Breast epithelium (tissue), 4 donors: Measurements from ENCODE around the gene QRFP. TPM values are rescaled to one million over a fixed set of nuclear protein-coding genes. Genes with fewer than 3 reads are reported as not detected.

Source experiments
- DNase-seq, 2 donors: peaks; one replicate each; pipeline ENCODE4 v3.0.0-alpha.2; 2019; ENCODE audit warnings: low spot score in 2 of 2
- H3K27ac ChIP-seq, 2 donors: fragments of 200-600 bp; sonication (generic) in 1 of 2; one replicate each; pipeline ENCODE4 v1.5.1; 2016 to 2019; ENCODE audit warnings: mild to moderate bottlenecking in 1 of 2
- H3K27me3 ChIP-seq, 2 donors: fragments of 200-600 bp; sonication (generic) in 1 of 2; one replicate each; pipeline versions ENCODE4 v1.5.1 to v1.6.0; 2017 to 2019; ENCODE audit warnings: control low read depth in 1 of 2, mild to moderate bottlenecking in 1 of 2
- H3K36me3 ChIP-seq: fragments of 200-600 bp; one replicate; pipeline ENCODE4 v1.5.1; 2019
- H3K4me1 ChIP-seq, 2 donors: fragments of 200-600 bp; sonication (generic); one replicate each; pipeline ENCODE4 v1.5.1; 2016 to 2019; ENCODE audit warnings: control low read depth in 1 of 2
- H3K4me3 ChIP-seq, 3 donors: fragments of 200-600 bp; sonication (generic); 1 replicate in 2 of 3; 2 replicates in 1 of 3; pipeline ENCODE4 v1.5.1; 2016 to 2019; ENCODE audit warnings: mild to moderate bottlenecking in 3 of 3, moderate library complexity in 2 of 3
- H3K9me3 ChIP-seq, 2 donors: fragments of 200-600 bp; sonication (generic) in 1 of 2; one replicate each; pipeline ENCODE4 v1.5.1; 2016 to 2019; ENCODE audit warnings: control low read depth in 1 of 2
- POLR2A ChIP-seq: fragments of 450-650 bp; IDR thresholded peaks from one replicate; pipeline ENCODE4 v1.6.1; 2016; ENCODE audit warnings: antibody characterized with exemption, mild to moderate bottlenecking, moderate library complexity
- POLR2AphosphoS5 ChIP-seq, 3 donors: sonication (generic); formaldehyde crosslinking; IDR thresholded peaks; one replicate each; pipeline ENCODE4 v1.6.1; 2017; ENCODE audit warnings: antibody characterized with exemption in 3 of 3
- intact Hi-C: fragments of 100-400 bp; cut with DNase I; formaldehyde crosslinking; loops from one replicate; pipeline ENCODE4 v1.15.1; 2023; ENCODE audit warnings: low total_unique reads
- total RNA-seq, 3 donors: library from RNA; depleted of rRNA; stranded (reverse); fragments of >200 nt; gene quantifications; one replicate each; pipeline ENCODE4 v1.1.0, GENCODE V29; 2016
- TF ChIP-seq, protein P1 (sequence below), 3 donors: fragments of 450-650 bp; IDR thresholded peaks; one replicate each; pipeline ENCODE4 v1.5.1; 2016 to 2017; ENCODE audit warnings: antibody characterized with exemption in 3 of 3, mild to moderate bottlenecking in 3 of 3, moderate library complexity in 3 of 3

Gene QRFP
- total RNA-seq, 3 donors from 2014 or later = not detected

DNA sequence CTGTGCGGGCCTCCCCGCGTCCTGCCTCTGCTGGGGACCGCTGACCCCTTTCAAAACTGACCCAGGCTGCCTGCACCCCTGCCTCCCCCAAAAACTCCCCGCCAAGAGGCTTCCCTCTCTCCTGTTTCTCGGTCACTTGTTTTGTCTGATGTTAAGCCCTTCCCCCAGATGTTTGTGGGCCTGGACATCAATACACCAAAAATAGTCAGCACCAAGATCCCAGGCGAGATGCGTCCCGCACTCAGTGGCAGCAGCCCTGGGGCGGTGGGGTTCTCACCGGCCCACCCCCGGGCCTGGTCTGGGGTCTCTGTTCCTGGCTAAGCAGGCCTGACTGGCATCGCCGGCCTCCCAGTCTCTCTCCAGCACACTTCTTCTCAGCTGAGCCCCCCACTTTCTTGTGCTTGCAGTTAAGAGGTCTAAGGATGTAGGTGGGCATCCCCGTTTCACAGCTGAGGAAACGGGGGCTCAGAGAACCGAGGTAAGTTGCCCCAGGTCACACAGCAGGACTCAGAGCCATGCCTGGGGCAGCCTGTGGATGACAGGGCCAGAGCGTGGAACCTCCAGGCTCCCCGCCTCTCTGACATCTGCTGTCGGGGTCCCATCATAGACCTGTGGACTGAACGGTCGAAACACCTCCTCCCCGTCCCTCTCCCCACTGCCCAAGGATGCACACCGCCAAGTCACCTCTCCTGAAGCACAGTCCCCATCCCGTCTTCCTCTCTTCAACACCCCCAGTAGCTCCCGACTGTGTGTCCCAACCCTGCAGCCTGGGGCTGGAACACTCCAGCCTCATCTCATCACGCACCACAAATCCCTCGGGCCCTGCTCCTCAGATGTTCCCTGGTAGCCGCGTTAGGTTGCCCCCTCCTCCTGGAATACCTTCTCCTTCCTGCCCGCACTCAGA is 25.6 kb upstream of the QRFP start:
- H3K4me1 ChIP-seq = no peaks in the 10 kb centered on the region
- no peaks in the 10 kb centered on the region for H3K36me3 ChIP-seq
- no peak overlapping the region for H3K27ac ChIP-seq
- peaks cover 0 to 23% of the 10 kb centered on the region in 2 donors for H3K27me3 ChIP-seq
- intact Hi-C loops = no loop called here
- no peaks in the 10 kb centered on the region for H3K9me3 ChIP-seq
- no peak for TF ChIP-seq POLR2A
- TF ChIP-seq POLR2AphosphoS5 (IDR thresholded peaks at IDR 0.05) = no peak
- TF ChIP-seq, protein P1, sequence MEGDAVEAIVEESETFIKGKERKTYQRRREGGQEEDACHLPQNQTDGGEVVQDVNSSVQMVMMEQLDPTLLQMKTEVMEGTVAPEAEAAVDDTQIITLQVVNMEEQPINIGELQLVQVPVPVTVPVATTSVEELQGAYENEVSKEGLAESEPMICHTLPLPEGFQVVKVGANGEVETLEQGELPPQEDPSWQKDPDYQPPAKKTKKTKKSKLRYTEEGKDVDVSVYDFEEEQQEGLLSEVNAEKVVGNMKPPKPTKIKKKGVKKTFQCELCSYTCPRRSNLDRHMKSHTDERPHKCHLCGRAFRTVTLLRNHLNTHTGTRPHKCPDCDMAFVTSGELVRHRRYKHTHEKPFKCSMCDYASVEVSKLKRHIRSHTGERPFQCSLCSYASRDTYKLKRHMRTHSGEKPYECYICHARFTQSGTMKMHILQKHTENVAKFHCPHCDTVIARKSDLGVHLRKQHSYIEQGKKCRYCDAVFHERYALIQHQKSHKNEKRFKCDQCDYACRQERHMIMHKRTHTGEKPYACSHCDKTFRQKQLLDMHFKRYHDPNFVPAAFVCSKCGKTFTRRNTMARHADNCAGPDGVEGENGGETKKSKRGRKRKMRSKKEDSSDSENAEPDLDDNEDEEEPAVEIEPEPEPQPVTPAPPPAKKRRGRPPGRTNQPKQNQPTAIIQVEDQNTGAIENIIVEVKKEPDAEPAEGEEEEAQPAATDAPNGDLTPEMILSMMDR (IDR thresholded peaks at IDR 0.05) = no peak
- DNase-seq = no peak
- H3K4me3 ChIP-seq = no peak overlapping the region

DNA sequence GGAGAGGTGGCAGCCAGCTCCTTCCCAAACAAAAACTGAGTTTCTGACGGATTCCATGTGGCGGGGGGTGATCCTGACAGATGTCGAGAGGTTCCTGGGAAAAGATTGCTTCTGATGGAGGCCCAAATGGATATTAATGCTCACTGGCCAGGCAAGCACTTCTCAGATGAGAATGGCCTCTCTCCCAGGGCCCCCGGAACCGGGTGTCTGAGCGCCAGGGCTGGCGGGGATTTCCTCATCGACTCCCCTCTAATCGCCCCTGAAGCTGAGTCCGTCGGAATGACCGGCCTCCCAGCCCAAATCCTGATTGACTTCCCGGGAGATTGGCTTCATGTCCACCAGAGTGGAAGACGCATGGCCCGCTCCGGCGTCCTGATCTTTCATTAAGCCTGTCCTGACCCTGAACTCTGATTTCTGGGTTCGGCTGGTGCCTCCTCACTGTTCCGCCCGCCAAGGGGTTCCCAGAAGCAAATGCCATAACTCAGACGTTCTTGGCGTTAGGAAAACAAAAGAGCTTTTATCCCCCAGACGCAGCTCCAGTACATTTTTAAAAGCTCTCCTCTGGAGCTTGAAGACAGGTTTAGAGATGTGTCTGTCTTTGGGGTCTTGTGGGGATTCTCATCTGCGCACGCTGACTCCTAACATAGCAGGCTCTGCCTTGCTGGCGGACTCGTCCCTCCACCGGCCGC is 24.8 kb upstream of the QRFP start:
- H3K4me3 ChIP-seq = no peak overlapping the region
- DNase-seq = no peak

DNA sequence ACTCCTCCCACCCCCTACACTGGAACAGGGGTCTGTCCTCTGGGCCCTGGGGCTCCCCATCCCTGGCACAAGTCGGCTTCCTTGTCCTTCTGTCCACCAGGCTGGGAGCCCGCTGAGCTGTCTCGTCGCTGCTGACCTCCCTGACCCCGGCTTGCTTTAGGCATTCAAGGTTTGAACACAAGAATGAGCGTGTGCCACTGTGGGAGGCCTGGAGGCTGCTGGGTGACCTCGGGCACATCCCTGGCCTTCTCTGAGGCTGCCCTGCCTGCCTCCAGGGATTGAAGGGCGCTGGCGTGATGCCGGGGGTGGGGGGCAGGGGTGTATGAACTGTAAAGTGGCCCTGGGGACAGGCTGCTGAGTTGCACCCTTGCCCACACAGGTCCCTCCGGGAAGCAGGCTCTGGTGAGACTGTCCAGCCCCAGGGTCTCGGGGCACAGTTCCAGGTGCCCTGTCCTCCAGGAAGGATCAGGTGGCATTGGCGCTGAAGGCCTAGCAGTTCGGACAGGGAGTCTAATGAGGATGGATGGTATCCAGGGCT is 24.2 kb upstream of the QRFP start:
- H3K36me3 ChIP-seq = no peaks in the 10 kb centered on the region
- H3K27me3 ChIP-seq = peaks cover 0 to 24% of the 10 kb centered on the region in 2 donors
- DNase-seq = no peak
- TF ChIP-seq, protein P1 (IDR thresholded peaks at IDR 0.05) = no peak
- TF ChIP-seq POLR2A = no peak
- TF ChIP-seq POLR2AphosphoS5 (IDR thresholded peaks at IDR 0.05) = no peak
- no peaks in the 10 kb centered on the region for H3K9me3 ChIP-seq
- H3K4me1 ChIP-seq = no peaks in the 10 kb centered on the region
- H3K27ac ChIP-seq = no peak overlapping the region
- intact Hi-C loops = no loop called here
- no peak overlapping the region for H3K4me3 ChIP-seq

More for the DNA sequence above, 24.8 kb upstream of the QRFP start:
- TF ChIP-seq POLR2A (no peak), POLR2AphosphoS5 (IDR thresholded peaks at IDR 0.05) (no peak)
- TF ChIP-seq, protein P1 (IDR thresholded peaks at IDR 0.05) = no peak
- intact Hi-C loops = no loop called here
- Histone ChIP-seq H3K27me3 (peaks cover 0 to 24% of the 10 kb centered on the region in 2 donors), H3K36me3 (no peaks in the 10 kb centered on the region), H3K4me1 (no peaks in the 10 kb centered on the region), H3K27ac (no peak overlapping the region), H3K9me3 (no peaks in the 10 kb centered on the region)

DNA sequence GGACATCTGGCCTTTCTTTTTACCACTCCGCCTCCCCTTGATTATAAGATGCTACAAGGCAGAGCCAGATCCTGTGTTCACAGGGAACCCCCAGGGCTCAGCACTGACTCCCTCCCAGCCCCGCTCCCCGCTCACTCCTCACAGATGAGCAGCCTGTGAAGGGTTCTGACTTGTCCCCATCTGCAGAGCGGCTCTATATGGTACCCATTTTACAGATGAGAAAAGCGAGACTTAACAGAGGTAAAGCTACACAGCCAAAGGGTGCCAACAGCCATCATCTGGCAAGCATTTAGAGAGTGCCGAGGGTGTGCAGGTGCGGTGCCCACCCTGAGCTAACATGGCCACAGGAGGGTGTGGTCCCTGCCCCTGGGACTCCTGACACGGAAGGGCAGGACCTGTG is 23.6 kb upstream of the QRFP start:
- TF ChIP-seq POLR2A = no peak
- no peak for TF ChIP-seq POLR2AphosphoS5 (IDR thresholded peaks at IDR 0.05)
- TF ChIP-seq, protein P1 (IDR thresholded peaks at IDR 0.05) = no peak
- no peaks in the 10 kb centered on the region for H3K4me1 ChIP-seq
- no peak overlapping the region for H3K27ac ChIP-seq
- peaks cover 0 to 24% of the 10 kb centered on the region in 2 donors for H3K27me3 ChIP-seq
- no peaks in the 10 kb centered on the region for H3K36me3 ChIP-seq
- no peak for DNase-seq
- H3K9me3 ChIP-seq = no peaks in the 10 kb centered on the region
- intact Hi-C loops = no loop called here
- no peak overlapping the region for H3K4me3 ChIP-seq
